Fibroblast of skin of left quadriceps (primary cell): ENCODE measurements around the gene STEAP3.

ENCODE experiments used
- DNase-seq, 2 experiments: peaks; one replicate each; pipeline ENCODE4 v3.0.0-alpha.2; 2013; ENCODE audit warnings: low read depth in 2 of 2

Gene STEAP3

GRCh38 chr2:119197529-119198239 lies 25.9 kb upstream of the STEAP3 start:
- DNase-seq = no peak

- peak in 1 of 2 experiments; percentile 20 for DNase-seq
Observed at GRCh38 chr2:119198240-119198840, 25.3 kb upstream of the STEAP3 start.

GRCh38 chr2:119201815-119202214 lies 21.8 kb upstream of the STEAP3 start:
- DNase-seq = no peak

- DNase-seq = no peak
Observed at GRCh38 chr2:119202610-119203310, 20.9 kb upstream of the STEAP3 start.

- DNase-seq = no peak
Observed at GRCh38 chr2:119204525-119204924, 19.1 kb upstream of the STEAP3 start.

- DNase-seq = no peak
Observed at GRCh38 chr2:119205001-119205706, 18.5 kb upstream of the STEAP3 start.

GRCh38 chr2:119206201-119206600 lies 17.4 kb upstream of the STEAP3 start:
- no peak for DNase-seq

- DNase-seq = no peak
Observed at GRCh38 chr2:119207447-119207846, 16.2 kb upstream of the STEAP3 start.

GRCh38 chr2:119208791-119209203 lies 14.8 kb upstream of the STEAP3 start:
- no peak for DNase-seq

- DNase-seq = no peak
Observed at GRCh38 chr2:119212139-119212800, 11.4 kb upstream of the STEAP3 start.

- no peak for DNase-seq
Observed at GRCh38 chr2:119214453-119215037, 9.1 kb upstream of the STEAP3 start.

- no peak for DNase-seq
Observed at GRCh38 chr2:119216994-119217393, 6.6 kb upstream of the STEAP3 start.

GRCh38 chr2:119218478-119219064 lies 5.1 kb upstream of the STEAP3 start:
- DNase-seq = peak; percentile 70 to 72

GRCh38 chr2:119219873-119220272 lies 3.8 kb upstream of the STEAP3 start:
- DNase-seq = no peak

GRCh38 chr2:119220720-119221301 lies 2.8 kb upstream of the STEAP3 start:
- no peak for DNase-seq

GRCh38 chr2:119221609-119222008 lies 2.0 kb upstream of the STEAP3 start:
- DNase-seq = no peak

GRCh38 chr2:119222213-119222612 lies 1.4 kb upstream of the STEAP3 start:
- no peak for DNase-seq

GRCh38 chr2:119222863-119223520 lies 642 bp upstream of the STEAP3 start:
- no peak for DNase-seq

- DNase-seq = no peak
Observed at GRCh38 chr2:119224391-119225104, 914 bp downstream of the STEAP3 start.
